Liver (tissue), 9 donors: ENCODE results near the gene SDK2. TPM values are rescaled to one million over a fixed set of nuclear protein-coding genes. Genes with fewer than 3 reads are reported as not detected.

ENCODE experiments used
- DNase-seq: peaks from one replicate; pipeline ENCODE4 v3.0.0-alpha.2; 2017; ENCODE audit warnings: low spot score
- H3K27ac ChIP-seq, 2 donors: one replicate each; pipeline ENCODE4 v1.7.0; 2013; ENCODE audit warnings: inconsistent platforms in 2 of 2, low read length in 2 of 2, control low read depth in 1 of 2, low read depth in 1 of 2, mild to moderate bottlenecking in 1 of 2
- H3K27me3 ChIP-seq, 4 donors: one replicate each; pipeline versions ENCODE4 v1.6.1 to v1.7.0; 2013; ENCODE audit warnings: low read length in 3 of 4, inconsistent platforms in 1 of 4, mild to moderate bottlenecking in 1 of 4, moderate library complexity in 1 of 4; ENCODE audit not compliant: control insufficient read depth in 4 of 4, insufficient read depth in 4 of 4
- H3K36me3 ChIP-seq, 4 donors: one replicate each; pipeline versions ENCODE4 v1.6.1 to v1.7.0; 2013; ENCODE audit warnings: low read length in 3 of 4, mild to moderate bottlenecking in 3 of 4, low read depth in 1 of 4, moderate library complexity in 1 of 4; ENCODE audit not compliant: control insufficient read depth in 4 of 4, insufficient read depth in 3 of 4
- H3K4me1 ChIP-seq, 4 donors: one replicate each; pipeline versions ENCODE4 v1.6.1 to v1.7.0; 2013; ENCODE audit warnings: low read length in 3 of 4, mild to moderate bottlenecking in 3 of 4, moderate library complexity in 1 of 4; ENCODE audit not compliant: control insufficient read depth in 4 of 4, insufficient read depth in 4 of 4
- H3K4me3 ChIP-seq, 3 donors: one replicate each; pipeline versions ENCODE4 v1.6.1 to v1.7.0; 2013; ENCODE audit warnings: low read length in 3 of 3, control low read depth in 1 of 3, low read depth in 1 of 3, mild to moderate bottlenecking in 1 of 3
- H3K9ac ChIP-seq, 2 donors: one replicate each; pipeline ENCODE4 v1.7.0; 2013; ENCODE audit warnings: low read length in 2 of 2, mild to moderate bottlenecking in 2 of 2, moderate library complexity in 2 of 2, control low read depth in 1 of 2, low read depth in 1 of 2
- H3K9me3 ChIP-seq, 4 donors: one replicate each; pipeline versions ENCODE4 v1.6.1 to v1.7.0; 2013; ENCODE audit warnings: low read length in 3 of 4; ENCODE audit not compliant: control insufficient read depth in 4 of 4
- ATF3 ChIP-seq: IDR thresholded peaks from 2 replicates; pipeline ENCODE4 v1.6.1; 2016; ENCODE audit warnings: antibody characterized with exemption
- CTCF ChIP-seq: fragments of 150-350 bp; IDR thresholded peaks from 2 replicates; pipeline ENCODE4 v1.5.1; 2017; ENCODE audit warnings: improper control_type of control experiment, low read depth, low read length; ENCODE audit not compliant: missing input control
- EGR1 ChIP-seq, 2 donors: IDR thresholded peaks; 2 replicates each; pipeline ENCODE4 v1.6.1; 2016 to 2018; ENCODE audit warnings: antibody characterized with exemption in 2 of 2, low read depth in 2 of 2
- FOXA1 ChIP-seq: IDR thresholded peaks from 2 replicates; pipeline ENCODE4 v1.6.1; 2016; ENCODE audit warnings: antibody characterized with exemption
- FOXA2 ChIP-seq: IDR thresholded peaks from 2 replicates; pipeline ENCODE4 v1.6.1; 2016; ENCODE audit warnings: antibody characterized with exemption
- GABPA ChIP-seq, 2 donors: IDR thresholded peaks in 1 of 2; conservative IDR thresholded peaks in 1 of 2; 2 replicates each; pipeline ENCODE4 v1.6.1; 2016; ENCODE audit warnings: antibody characterized with exemption in 2 of 2, mild to moderate bottlenecking in 1 of 2, moderate library complexity in 1 of 2
- HNF4A ChIP-seq, 2 donors: conservative IDR thresholded peaks; 2 replicates each; pipeline ENCODE4 v1.6.1; 2016; ENCODE audit warnings: antibody characterized with exemption in 2 of 2, mild to moderate bottlenecking in 2 of 2
- HNF4G ChIP-seq: IDR thresholded peaks from 2 replicates; pipeline ENCODE4 v1.6.1; 2016; ENCODE audit warnings: antibody characterized with exemption
- JUND ChIP-seq, 2 donors: IDR thresholded peaks; 2 replicates each; pipeline ENCODE4 v1.6.1; 2016; ENCODE audit warnings: antibody characterized with exemption in 2 of 2
- MAX ChIP-seq: IDR thresholded peaks from 2 replicates; pipeline ENCODE4 v1.6.1; 2016; ENCODE audit warnings: antibody characterized with exemption
- NR2F2 ChIP-seq: IDR thresholded peaks from 2 replicates; pipeline ENCODE4 v1.6.1; 2016; ENCODE audit warnings: antibody characterized with exemption
- RAD21 ChIP-seq, 2 donors: IDR thresholded peaks; 2 replicates each; pipeline ENCODE4 v1.6.1; 2016; ENCODE audit warnings: antibody characterized with exemption in 2 of 2, mild to moderate bottlenecking in 2 of 2
- REST ChIP-seq: IDR thresholded peaks from 2 replicates; pipeline ENCODE4 v1.6.1; 2016; ENCODE audit warnings: antibody characterized with exemption, mild to moderate bottlenecking
- RXRA ChIP-seq, 2 donors: IDR thresholded peaks; 2 replicates each; pipeline ENCODE4 v1.6.1; 2017 to 2018; ENCODE audit warnings: antibody characterized with exemption in 2 of 2, mild to moderate bottlenecking in 1 of 2
- SP1 ChIP-seq: IDR thresholded peaks from 2 replicates; pipeline ENCODE4 v1.6.1; 2018; ENCODE audit warnings: antibody characterized with exemption, mild to moderate bottlenecking
- TAF1 ChIP-seq: conservative IDR thresholded peaks from 2 replicates; pipeline ENCODE4 v1.6.1; 2016; ENCODE audit warnings: antibody characterized with exemption, mild to moderate bottlenecking
- YY1 ChIP-seq: IDR thresholded peaks from 2 replicates; pipeline ENCODE4 v1.6.1; 2016; ENCODE audit warnings: antibody characterized with exemption, mild to moderate bottlenecking
- ZBTB33 ChIP-seq: IDR thresholded peaks from 2 replicates; pipeline ENCODE4 v1.6.1; 2016; ENCODE audit warnings: antibody characterized with exemption
- WGBS: extraction: QIAGEN DNeasy Blood & Tissue Kit; methylation state at CpG from one replicate; pipeline ENCODE4 v1.1.7; 2013; 5-methylcytosine and 5-hydroxymethylcytosine counted together
- polyA plus RNA-seq, 2 donors: library from polyadenylated mRNA; stranded (reverse) in 1 of 2; unstranded in 1 of 2; fragments of 200-250 nt in 1 of 2; fragments of >200 nt in 1 of 2; fragmentation: Nextera tagmentation in 1 of 2; extraction: Ambion mirVana in 1 of 2; gene quantifications; one replicate each; pipeline versions ENCODE4 v1.2.1 to v1.2.3, GENCODE V29; 2013 to 2015
- total RNA-seq, 2 donors: library from RNA; depleted of rRNA; stranded (reverse); fragments of >200 nt; gene quantifications; one replicate each; pipeline ENCODE4 v1.2.3, GENCODE V29; 2014
- donor health status: healthy.
- donor health status: healthy.
- donor health status: healthy.
- donor health status: healthy.
- donor health status: healthy.

Gene SDK2
- total and polyA plus RNA-seq, 4 donors, result 0.05 to 0.42 (median 0.10) TPM

GRCh38 chr17:73544333-73544732, 99.9 kb downstream of the SDK2 start:
- H3K4me1 ChIP-seq, result no peaks in the 10 kb centered on the region
- DNase-seq, result no peak
- 87% methylated on average over 5 of the region's 5 CpGs for WGBS
- no peak overlapping the region for H3K27ac ChIP-seq
- no peak overlapping the region for H3K9ac ChIP-seq
- no peaks in the 10 kb centered on the region for H3K9me3 ChIP-seq
- no peaks in the 10 kb centered on the region for H3K27me3 ChIP-seq
- no peaks in the 10 kb centered on the region for H3K36me3 ChIP-seq
- H3K4me3 ChIP-seq, result no peak overlapping the region
- TF ChIP-seq ZBTB33 (no peak), EGR1 (IDR thresholded peaks at IDR 0.05; ENCODE audit: low read depth in 2 of 2) (no peak), JUND (IDR thresholded peaks at IDR 0.05) (no peak), SP1 (no peak), NR2F2 (no peak), YY1 (no peak), FOXA1 (no peak), RAD21 (IDR thresholded peaks at IDR 0.05) (no peak), HNF4G (no peak), HNF4A (conservative IDR thresholded peaks at IDR 0.05) (no peak), ATF3 (no peak), GABPA (IDR thresholded peaks at IDR 0.05 in 1 of 2, conservative IDR thresholded peaks at IDR 0.05 in 1 of 2) (no peak), RXRA (IDR thresholded peaks at IDR 0.05) (no peak), MAX (no peak), CTCF (no peak), REST (no peak)

- WGBS, result 59% methylated on average over 9 of the region's 9 CpGs
- no peak overlapping the region for H3K9ac ChIP-seq
- TF ChIP-seq JUND (IDR thresholded peaks at IDR 0.05), result no peak
- no peak for TF ChIP-seq NR2F2
- no peak for TF ChIP-seq FOXA2
- no peak for TF ChIP-seq HNF4G
- no peak for TF ChIP-seq EGR1 (IDR thresholded peaks at IDR 0.05; ENCODE audit: low read depth in 2 of 2)
- TF ChIP-seq TAF1, result no peak
- no peak for TF ChIP-seq REST
- TF ChIP-seq SP1, result no peak
- TF ChIP-seq CTCF, result no peak
- no peak for TF ChIP-seq RXRA (IDR thresholded peaks at IDR 0.05)
- no peak for TF ChIP-seq HNF4A (conservative IDR thresholded peaks at IDR 0.05)
- TF ChIP-seq RAD21 (IDR thresholded peaks at IDR 0.05), result no peak
- TF ChIP-seq YY1, result no peak
- no peak for TF ChIP-seq FOXA1
- H3K36me3 ChIP-seq, result no peaks in the 10 kb centered on the region
- no peaks in the 10 kb centered on the region for H3K4me1 ChIP-seq
- no peak overlapping the region for H3K4me3 ChIP-seq
- no peak for DNase-seq
- no peak overlapping the region for H3K27ac ChIP-seq
- no peaks in the 10 kb centered on the region for H3K9me3 ChIP-seq
- H3K27me3 ChIP-seq, result no peaks in the 10 kb centered on the region
Measured at GRCh38 chr17:73542323-73542722, 101.9 kb downstream of the SDK2 start.
